Endothelial cell of umbilical vein (primary cell): ENCODE data around the gene TAF3. TPM values are rescaled to one million over a fixed set of nuclear protein-coding genes. Genes with fewer than 3 reads are reported as not detected.

Experiments used
- BruUV-seq: library from RNA; stranded (reverse); fragments of 400-500 nt; replicated peaks from 2 replicates; lab custom pipeline; 2021; lab: Mats Ljungman, UMichigan
- CTCF ChIA-PET: fragments of 300-600, 350-600 bp; sonication (Branson Sonifier 250); formaldehyde crosslinking; loops from one replicate; lab custom pipeline; 2021; ENCODE audit warnings: antibody characterized with exemption, inconsistent platforms; lab: Charles Lee
- POLR2A ChIA-PET: fragments of 300-600, 350-600 bp; sonication (Branson Sonifier 250); formaldehyde crosslinking; loops from one replicate; lab custom pipeline; 2021; ENCODE audit warnings: antibody characterized with exemption, inconsistent platforms; lab: Charles Lee
- DNase-seq: peaks from one replicate; pipeline ENCODE4 v3.0.0-alpha.2; 2011; ENCODE audit warnings: low read depth, low spot score
- FAIRE-seq: peaks from 2 replicates; lab custom pipeline; 2011; peaks lifted over from hg19 to GRCh38; lab: Jason Lieb, UNC
- H2AFZ ChIP-seq: 2 replicates; pipeline ENCODE4 v1.6.0; 2012; ENCODE audit warnings: low read depth, low read length, control low read depth, inconsistent platforms
- H3K27ac ChIP-seq: 2 replicates; pipeline ENCODE4 v1.5.1; 2011; ENCODE audit warnings: low read depth, mild to moderate bottlenecking, control low read depth, low read length, moderate library complexity; ENCODE audit not compliant: insufficient read depth
- H3K27me3 ChIP-seq, 2 experiments: 2 replicates each; pipeline versions ENCODE4 v1.6.0 to v1.6.1; 2011; ENCODE audit warnings: low read length in 2 of 2, mixed read lengths in 1 of 2; ENCODE audit not compliant: control insufficient read depth in 2 of 2, insufficient read depth in 2 of 2
- H3K36me3 ChIP-seq, 2 experiments: 2 replicates in 1 of 2; 3 replicates in 1 of 2; pipeline ENCODE4 v1.5.1; 2011; ENCODE audit warnings: low read length in 2 of 2, mild to moderate bottlenecking in 1 of 2, moderate library complexity in 1 of 2; ENCODE audit not compliant: control insufficient read depth in 2 of 2, insufficient read depth in 2 of 2; ENCODE audit errors: extremely low read depth in 1 of 2
- H3K4me1 ChIP-seq: 3 replicates; pipeline ENCODE4 v1.5.1; 2011; ENCODE audit warnings: mild to moderate bottlenecking, low read length; ENCODE audit not compliant: control insufficient read depth, insufficient read depth; ENCODE audit errors: extremely low read depth
- H3K4me2 ChIP-seq: 2 replicates; pipeline ENCODE4 v1.6.1; 2011; ENCODE audit warnings: low read length, control low read depth, mixed read lengths; ENCODE audit not compliant: insufficient read depth
- H3K4me3 ChIP-seq, 3 experiments: fragments of 200-600 bp in 1 of 3; sonication (generic), shearing (Covaris generic) in 1 of 3; replicated peaks in 1 of 3; 2 replicates each; pipeline ENCODE4 v1.5.1; 2011 to 2016; ENCODE audit warnings: control low read depth in 3 of 3, low read length in 3 of 3, mild to moderate bottlenecking in 2 of 3, inconsistent platforms in 1 of 3, low read depth in 1 of 3, moderate library complexity in 1 of 3; ENCODE audit not compliant: insufficient read depth in 1 of 3
- H3K79me2 ChIP-seq: 2 replicates; pipeline ENCODE4 v1.6.0; 2012; ENCODE audit warnings: low read length, inconsistent platforms; ENCODE audit not compliant: control insufficient read depth, insufficient read depth
- H3K9ac ChIP-seq: replicated peaks from 2 replicates; pipeline ENCODE3; 2011; ENCODE audit warnings: low read length, control low read depth; ENCODE audit not compliant: insufficient read depth; ENCODE audit errors: extremely low read depth
- H3K9me1 ChIP-seq: replicated peaks from 3 replicates; pipeline ENCODE4 v1.6.0; 2011; ENCODE audit warnings: mild to moderate bottlenecking, low read length; ENCODE audit not compliant: control insufficient read depth, insufficient read depth; ENCODE audit errors: extremely low read depth
- H3K9me3 ChIP-seq: replicated peaks from 2 replicates; pipeline ENCODE4 v1.5.1; 2012; ENCODE audit warnings: low read length, inconsistent platforms; ENCODE audit not compliant: control insufficient read depth, insufficient read depth
- H4K20me1 ChIP-seq: replicated peaks from 2 replicates; pipeline ENCODE3; 2011; ENCODE audit warnings: mild to moderate bottlenecking, low read length; ENCODE audit not compliant: control insufficient read depth, insufficient read depth; ENCODE audit errors: extremely low read depth
- EZH2 ChIP-seq: IDR thresholded peaks from 2 replicates; pipeline ENCODE4 v1.6.1; 2012; ENCODE audit warnings: borderline replicate concordance, low read depth, mild to moderate bottlenecking, moderate library complexity, low read length, inconsistent platforms; ENCODE audit not compliant: severe bottlenecking
- FOS ChIP-seq: IDR thresholded peaks from 2 replicates; pipeline ENCODE4 v1.6.1; 2011; ENCODE audit warnings: mild to moderate bottlenecking, low read length, moderate library complexity, borderline replicate concordance; ENCODE audit not compliant: insufficient read depth
- GATA2 ChIP-seq: IDR thresholded peaks from 2 replicates; pipeline ENCODE4 v1.7.0; 2011; ENCODE audit warnings: low read depth, mild to moderate bottlenecking, moderate library complexity, mixed read lengths, low read length; ENCODE audit not compliant: insufficient read length, insufficient read depth
- JUN ChIP-seq: IDR thresholded peaks from 2 replicates; pipeline ENCODE4 v1.6.1; 2011; ENCODE audit warnings: borderline replicate concordance, low read depth; ENCODE audit not compliant: insufficient read length, insufficient read depth
- POLR2A ChIP-seq: IDR thresholded peaks from 2 replicates; pipeline ENCODE4 v1.6.1; 2012; ENCODE audit warnings: low read depth, mild to moderate bottlenecking, control low read depth, low read length
- POLR2AphosphoS5 ChIP-seq: IDR thresholded peaks from 2 replicates; pipeline ENCODE4 v1.6.1; 2012; ENCODE audit warnings: low read depth, mild to moderate bottlenecking, control low read depth, low read length, moderate library complexity; ENCODE audit not compliant: insufficient read depth
- dilution Hi-C: fragments of 300-500 bp; cut with MboI; formaldehyde crosslinking; loops from one replicate; pipeline ENCODE4 v1.15.0; 2019; ENCODE audit warnings: low sequenced_read_pairs; ENCODE audit not compliant: extremely low pct_ligation_motif_present
- intact Hi-C: fragments of 100-400 bp; cut with micrococcal nuclease; formaldehyde crosslinking; loops from one replicate; pipeline ENCODE4 v1.10.0; 2022
- polyA plus RNA-seq, 4 experiments: library from polyadenylated mRNA; depleted of rRNA in 3 of 4; stranded (reverse) in 3 of 4; unstranded in 1 of 4; fragments of >200 nt; gene quantifications; 2 replicates each; pipeline versions ENCODE4 v1.2.1 to v1.2.3, GENCODE V29; 2011 to 2012; ENCODE audit warnings: missing spikeins in 1 of 4
- total RNA-seq: library from RNA; stranded (reverse); gene quantifications from 2 replicates; pipeline ENCODE4 v1.2.3, GENCODE V29; 2021
- TF ChIP-seq, protein P1 (sequence below): IDR thresholded peaks from 2 replicates; pipeline ENCODE4 v1.6.1; 2011; ENCODE audit not compliant: insufficient read depth, insufficient read length

Gene TAF3
- total and polyA plus RNA-seq, 2 donors (not counting 3 experiments of a cell fraction or from before 2014, with no cell fraction given) = 2.4 to 10.5 TPM

DNA sequence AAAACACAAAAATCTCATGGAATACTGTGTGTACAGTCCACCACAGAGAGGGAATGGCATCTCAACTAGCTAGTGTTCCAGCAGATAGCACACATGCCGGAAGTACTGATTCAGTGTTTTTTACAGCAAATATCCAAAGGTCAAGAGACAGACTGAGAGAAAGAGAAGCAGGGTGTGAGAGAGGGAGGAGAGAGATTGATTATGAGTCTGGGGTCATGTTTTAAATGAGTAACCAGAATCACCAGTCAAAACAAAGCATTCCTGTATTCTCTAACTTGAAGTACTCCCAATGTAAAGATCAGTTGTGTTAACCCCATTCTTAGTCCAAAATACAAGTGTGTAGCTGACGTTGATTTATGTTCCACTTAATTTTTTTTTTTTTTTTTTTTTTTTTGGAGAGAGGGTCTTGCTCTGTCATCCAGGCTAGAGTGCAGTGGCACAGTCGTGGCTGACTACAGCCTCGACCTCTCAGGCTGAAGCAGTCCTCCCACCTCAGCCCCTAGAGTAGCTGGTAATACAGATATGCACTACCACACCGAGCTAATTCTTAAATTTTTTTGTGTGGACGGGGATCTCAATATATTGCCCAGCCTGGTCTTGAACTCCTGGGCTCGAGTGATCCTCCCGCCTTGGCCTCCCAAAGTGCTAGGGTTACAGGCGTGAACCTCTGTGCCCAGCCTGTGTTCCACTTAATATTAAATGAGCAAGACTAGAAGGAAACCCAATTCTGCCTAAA lies 114.2 kb downstream of the TAF3 start:
- dilution Hi-C loops (no loop called here), intact Hi-C loops (no loop called here)
- POLR2A ChIA-PET = no interaction called here
- Histone ChIP-seq H3K4me3 (no peak overlapping the region), H3K4me1 (peaks cover 21% of the 10 kb centered on the region), H3K27me3 (no peaks in the 10 kb centered on the region), H3K27ac (peak overlapping the region; percentile 55), H3K9me1 (no peaks in the 10 kb centered on the region), H3K79me2 (no peaks in the 10 kb centered on the region), H3K4me2 (peak overlapping the region; percentile 46), H2AFZ (no peak overlapping the region), H3K9ac (no peak overlapping the region), H3K9me3 (no peaks in the 10 kb centered on the region), H3K36me3 (no peaks in the 10 kb centered on the region), H4K20me1 (no peaks in the 10 kb centered on the region)
- CTCF ChIA-PET = interaction anchor here (1.0 to 1.5 kb wide), 5 partner anchors 9 to 39 kb away, joined by 3 to 5 read pairs (median 3); no protein-coding TSS in a partner anchor
- TF ChIP-seq FOS = peak; percentile 58
- TF ChIP-seq EZH2 = no peak
- TF ChIP-seq GATA2 = peak; percentile 76
- TF ChIP-seq POLR2AphosphoS5 = peak; percentile 76
- TF ChIP-seq POLR2A = peak; percentile 76
- TF ChIP-seq, protein P1, sequence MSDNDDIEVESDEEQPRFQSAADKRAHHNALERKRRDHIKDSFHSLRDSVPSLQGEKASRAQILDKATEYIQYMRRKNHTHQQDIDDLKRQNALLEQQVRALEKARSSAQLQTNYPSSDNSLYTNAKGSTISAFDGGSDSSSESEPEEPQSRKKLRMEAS = no peak
- TF ChIP-seq JUN = peak; percentile 67
- FAIRE-seq (peak; percentile 78), DNase-seq (peak; percentile 95)
- no TSS peak for BruUV-seq
